Ovary (tissue), 9 donors: Measurements from ENCODE around the gene TEX29. TPM values are rescaled to one million over a fixed set of nuclear protein-coding genes. Genes with fewer than 3 reads are reported as not detected.

Experiments used
- DNase-seq, 5 donors: peaks; one replicate each; pipeline ENCODE4 v3.0.0-alpha.2; 2019 to 2020
- H3K27ac ChIP-seq, 2 donors: fragments of 200-600 bp; one replicate each; pipeline versions ENCODE4 v1.5.1 to v1.8.0; 2019 to 2022
- H3K27me3 ChIP-seq: fragments of 200-600 bp; one replicate; pipeline ENCODE4 v1.8.0; 2022
- H3K36me3 ChIP-seq: fragments of 200-600 bp; sonication (generic); one replicate; pipeline ENCODE4 v1.5.1; 2019
- H3K4me1 ChIP-seq: one replicate; pipeline ENCODE4 v1.8.1; 2013; ENCODE audit warnings: mild to moderate bottlenecking, moderate library complexity; ENCODE audit not compliant: insufficient read depth
- H3K4me3 ChIP-seq: fragments of 200-600 bp; sonication (generic); one replicate; pipeline ENCODE4 v1.5.1; 2017
- H3K9me3 ChIP-seq, 2 donors: fragments of 200-600 bp in 1 of 2; sonication (generic) in 1 of 2; one replicate each; pipeline versions ENCODE4 v1.5.1 to v1.8.1; 2013 to 2019; ENCODE audit warnings: mild to moderate bottlenecking in 1 of 2, moderate library complexity in 1 of 2
- EP300 ChIP-seq: sonication (generic); formaldehyde crosslinking; IDR thresholded peaks from one replicate; pipeline ENCODE4 v1.6.1; 2017; ENCODE audit warnings: antibody characterized with exemption
- POLR2A ChIP-seq: fragments of 450-650 bp; IDR thresholded peaks from one replicate; pipeline ENCODE4 v1.6.1; 2017; ENCODE audit warnings: antibody characterized with exemption, mild to moderate bottlenecking, moderate library complexity
- WGBS, 3 donors: extraction: QIAGEN DNeasy Blood & Tissue Kit in 1 of 3; methylation state at CpG; one replicate each; pipeline versions ENCODE4 v1.1.5 to v1.1.7; 2013 to 2017; 5-methylcytosine and 5-hydroxymethylcytosine counted together
- intact Hi-C, 4 donors: fragments of 100-400 bp; cut with DNase I; formaldehyde crosslinking; loops; one replicate each; pipeline versions ENCODE4 v1.11.0 to v1.15.1; 2022 to 2023
- polyA plus RNA-seq, 2 donors: library from polyadenylated mRNA; stranded (reverse); fragments of 200-250 nt in 1 of 2; fragments of 350-450 nt in 1 of 2; fragmentation: Illumina TruSeq in 1 of 2; extraction: RNeasy Lipid Tissue Mini Kit (QIAGEN cat#74804) in 1 of 2; gene quantifications; one replicate each; pipeline ENCODE4 v1.2.3, GENCODE V29; 2013 to 2014
- total RNA-seq, 7 donors: library from RNA; depleted of rRNA in 2 of 7; stranded (reverse); fragments of >200 nt in 2 of 7; fragmentation: NEBNext Ultra II Directional in 3 of 7; extraction: Animal tissue kit (Norgen Biotek cat#: 25700) in 3 of 7; gene quantifications; one replicate each; pipeline versions ENCODE4 v1.1.0 to v1.2.4, GENCODE V29; 2016 to 2023
- TF ChIP-seq, protein P1 (sequence below), 3 donors: fragments of 450-650 bp in 2 of 3; fragments of 200-600 bp in 1 of 3; IDR thresholded peaks; one replicate each; pipeline versions ENCODE4 v1.5.1 to v1.8.0; 2016 to 2022; ENCODE audit warnings: antibody characterized with exemption in 3 of 3, mild to moderate bottlenecking in 1 of 3
- donor health status: DM: no; HTN: no; CAD: no; lungs with moderate emphysema.
- donor health status: DM: no; HTN: no; CAD: no.
- donor health status: Bipolar disorder and iron deficiency.
- donor health status: DM: yes; HTN: yes; CAD: no.
- donor health status: DM: no; HTN: no; CAD: no.
- donor health status: DM: yes; HTN: yes; CAD: no.

Gene TEX29
- total and polyA plus RNA-seq, 9 donors = 0.25 to 0.35 TPM; not detected in 7

DNA sequence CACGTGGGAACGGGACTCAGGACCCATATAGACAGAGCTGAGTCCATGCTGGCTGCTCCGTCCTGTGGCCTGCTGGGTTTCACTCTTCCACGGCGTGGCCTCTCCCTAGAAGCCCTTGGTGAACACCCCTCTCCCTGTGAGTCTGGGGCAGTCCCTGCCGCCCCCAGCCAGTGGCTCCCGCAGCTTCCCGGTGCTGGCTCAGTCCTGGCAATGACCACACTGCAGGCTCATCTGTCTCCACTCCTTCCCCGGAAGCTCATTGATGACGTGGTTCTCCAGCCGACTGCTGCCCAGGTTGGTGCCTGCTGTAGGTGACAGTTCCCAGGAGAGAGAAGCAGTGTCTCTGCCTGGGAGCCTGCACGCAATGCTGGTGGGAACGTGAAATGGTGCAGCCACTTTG lies 2.1 kb upstream of the TEX29 start:
- Histone ChIP-seq H3K9me3 (peaks cover 0 to under 1% of the 10 kb centered on the region in 2 donors), H3K36me3 (no peaks in the 10 kb centered on the region), H3K4me1 (no peaks in the 10 kb centered on the region), H3K27ac (no peak overlapping the region), H3K27me3 (no peaks in the 10 kb centered on the region), H3K4me3 (no peak overlapping the region)
- intact Hi-C loops = no loop called here
- WGBS, 3 donors = 65 to 87% (median 74%) methylated on average over 13 of the region's 13 CpGs
- no peak for DNase-seq
- no peak for TF ChIP-seq EP300
- no peak for TF ChIP-seq POLR2A
- TF ChIP-seq, protein P1, sequence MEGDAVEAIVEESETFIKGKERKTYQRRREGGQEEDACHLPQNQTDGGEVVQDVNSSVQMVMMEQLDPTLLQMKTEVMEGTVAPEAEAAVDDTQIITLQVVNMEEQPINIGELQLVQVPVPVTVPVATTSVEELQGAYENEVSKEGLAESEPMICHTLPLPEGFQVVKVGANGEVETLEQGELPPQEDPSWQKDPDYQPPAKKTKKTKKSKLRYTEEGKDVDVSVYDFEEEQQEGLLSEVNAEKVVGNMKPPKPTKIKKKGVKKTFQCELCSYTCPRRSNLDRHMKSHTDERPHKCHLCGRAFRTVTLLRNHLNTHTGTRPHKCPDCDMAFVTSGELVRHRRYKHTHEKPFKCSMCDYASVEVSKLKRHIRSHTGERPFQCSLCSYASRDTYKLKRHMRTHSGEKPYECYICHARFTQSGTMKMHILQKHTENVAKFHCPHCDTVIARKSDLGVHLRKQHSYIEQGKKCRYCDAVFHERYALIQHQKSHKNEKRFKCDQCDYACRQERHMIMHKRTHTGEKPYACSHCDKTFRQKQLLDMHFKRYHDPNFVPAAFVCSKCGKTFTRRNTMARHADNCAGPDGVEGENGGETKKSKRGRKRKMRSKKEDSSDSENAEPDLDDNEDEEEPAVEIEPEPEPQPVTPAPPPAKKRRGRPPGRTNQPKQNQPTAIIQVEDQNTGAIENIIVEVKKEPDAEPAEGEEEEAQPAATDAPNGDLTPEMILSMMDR (IDR thresholded peaks at IDR 0.05) = no peak

DNA sequence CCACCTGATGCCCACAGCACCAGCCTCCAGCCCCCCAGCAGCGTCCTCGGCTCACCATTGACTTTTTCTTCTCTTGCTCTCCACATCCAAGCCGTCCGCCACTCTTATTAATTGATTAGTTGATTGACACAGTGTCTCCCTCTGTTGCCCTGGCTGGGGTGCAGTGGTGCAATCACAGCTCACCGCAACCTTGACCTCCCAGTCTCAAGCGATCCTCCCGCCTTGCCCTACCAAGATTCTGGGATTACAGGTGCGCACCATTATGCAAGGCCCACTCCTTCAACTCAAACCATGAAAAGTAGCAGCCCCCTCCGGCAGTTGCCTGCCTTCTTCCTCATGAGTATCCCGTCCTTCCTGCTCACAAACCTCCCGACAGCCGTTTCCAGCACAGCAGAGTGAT lies 921 bp upstream of the TEX29 start:
- 88 to 95% (median 91%) methylated on average over 12 of the region's 12 CpGs for WGBS, 3 donors
- intact Hi-C loops = no loop called here
- no peak overlapping the region for H3K4me3 ChIP-seq
- TF ChIP-seq, protein P1 (IDR thresholded peaks at IDR 0.05) = no peak
- TF ChIP-seq POLR2A = no peak
- no peak for TF ChIP-seq EP300
- DNase-seq = no peak
- no peak overlapping the region for H3K27ac ChIP-seq
- no peaks in the 10 kb centered on the region for H3K9me3 ChIP-seq
- no peaks in the 10 kb centered on the region for H3K27me3 ChIP-seq
- H3K4me1 ChIP-seq = no peaks in the 10 kb centered on the region
- no peaks in the 10 kb centered on the region for H3K36me3 ChIP-seq

DNA sequence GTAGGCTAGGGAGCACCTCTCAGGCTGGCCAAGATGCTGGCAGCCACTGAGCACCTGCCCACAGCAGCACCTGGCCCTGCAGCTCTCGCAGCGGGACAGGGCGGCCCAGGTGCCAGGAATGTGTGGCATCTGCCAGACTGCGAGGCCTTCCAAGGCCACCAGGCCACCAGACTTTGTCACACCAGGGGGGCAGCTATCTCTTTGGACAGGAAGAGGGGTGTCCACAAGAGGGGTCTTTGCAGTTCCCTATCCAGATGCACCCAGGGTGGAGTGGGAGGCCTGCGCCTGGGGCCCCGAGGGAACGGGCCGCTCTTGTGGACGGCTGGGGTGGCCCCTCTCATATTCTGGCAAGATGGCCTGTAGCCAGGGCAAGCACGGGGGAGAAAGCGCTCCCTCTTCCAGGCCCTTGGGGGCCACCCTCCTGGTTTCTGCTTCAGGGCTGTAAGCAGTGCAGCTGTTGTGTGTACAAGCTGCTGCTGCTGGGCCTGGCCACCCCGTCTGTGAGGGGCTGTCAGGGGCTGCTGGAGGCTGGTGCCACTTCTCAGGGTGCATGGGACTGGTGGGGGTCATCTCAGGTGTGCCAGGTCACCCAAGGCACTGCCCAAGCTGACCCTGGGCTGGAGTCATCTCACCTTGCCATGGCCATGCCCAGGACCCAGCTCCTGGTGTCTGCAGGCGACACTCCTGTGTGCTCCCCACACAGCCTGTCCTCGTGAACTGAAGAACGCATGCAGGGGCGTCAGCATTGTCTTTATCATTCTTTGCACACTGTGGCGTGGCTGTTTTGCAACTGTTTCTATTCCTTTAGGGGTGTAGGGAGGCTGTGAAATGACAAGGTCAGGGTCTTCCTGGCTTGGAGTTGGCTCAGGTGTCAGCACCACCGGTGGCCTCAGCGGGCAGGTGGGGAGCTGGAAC lies 1.8 kb downstream of the TEX29 start:
- WGBS, 3 donors = 86 to 91% (median 89%) methylated on average over 19 of the region's 19 CpGs
- no peak for TF ChIP-seq POLR2A
- TF ChIP-seq, protein P1 (IDR thresholded peaks at IDR 0.05) = no peak
- no peak for TF ChIP-seq EP300
- Histone ChIP-seq H3K4me3 (no peak overlapping the region), H3K9me3 (no peaks in the 10 kb centered on the region), H3K27ac (no peak overlapping the region), H3K36me3 (no peaks in the 10 kb centered on the region), H3K4me1 (no peaks in the 10 kb centered on the region), H3K27me3 (no peaks in the 10 kb centered on the region)
- no peak for DNase-seq
- intact Hi-C loops = no loop called here

DNA sequence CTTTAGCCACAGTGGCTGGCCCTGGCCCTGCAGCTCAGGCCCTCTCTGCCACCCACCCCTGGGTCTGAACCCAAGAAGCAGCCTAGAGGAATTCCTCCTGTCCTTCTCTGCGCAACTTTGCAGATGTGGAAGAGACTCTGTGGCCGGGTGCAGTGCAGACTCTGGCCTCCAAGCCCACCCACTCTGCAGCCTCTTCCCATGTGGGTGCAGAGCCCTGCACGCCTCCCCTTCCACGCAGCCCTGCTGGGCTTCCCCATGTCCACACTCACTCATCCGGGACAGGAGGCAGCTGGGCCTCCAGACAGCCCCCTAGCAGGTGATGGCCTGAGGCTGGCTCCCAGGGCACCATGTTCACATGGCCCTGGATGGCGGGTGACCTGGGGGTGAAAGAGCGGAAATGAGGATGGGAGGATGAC lies 2.5 kb downstream of the TEX29 start:
- no peaks in the 10 kb centered on the region for H3K27me3 ChIP-seq
- no peaks in the 10 kb centered on the region for H3K9me3 ChIP-seq
- H3K4me3 ChIP-seq = no peak overlapping the region
- no peak for TF ChIP-seq POLR2A
- TF ChIP-seq EP300 = no peak
- TF ChIP-seq, protein P1 (IDR thresholded peaks at IDR 0.05) = no peak
- H3K36me3 ChIP-seq = no peaks in the 10 kb centered on the region
- H3K4me1 ChIP-seq = no peaks in the 10 kb centered on the region
- intact Hi-C loops = no loop called here
- 65 to 88% (median 75%) methylated on average over 7 of the region's 7 CpGs for WGBS, 3 donors
- no peak for DNase-seq
- no peak overlapping the region for H3K27ac ChIP-seq
